BLaER1 (cell line): ENCODE measurements around the gene PRSS53.
"Not testable (repeated sequence)": the region's sequence is repeated elsewhere in the genome, so short reads cannot be mapped to it uniquely, and the experiment has no call there.

Experiments
- H3K27ac ChIP-seq: shearing (Covaris generic); formaldehyde crosslinking; 2 replicates; pipeline ENCODE4 v1.8.1; 2022
- H3K27me3 ChIP-seq: shearing (Covaris generic); formaldehyde crosslinking; 2 replicates; pipeline ENCODE4 v1.8.1; 2022
- H3K36me3 ChIP-seq: shearing (Covaris generic); formaldehyde crosslinking; 2 replicates; pipeline ENCODE4 v1.8.1; 2022
- H3K4me1 ChIP-seq: shearing (Covaris generic); formaldehyde crosslinking; 2 replicates; pipeline ENCODE4 v1.8.1; 2022
- H3K4me2 ChIP-seq: shearing (Covaris generic); formaldehyde crosslinking; 2 replicates; pipeline ENCODE4 v1.8.1; 2022
- H3K4me3 ChIP-seq: shearing (Covaris generic); formaldehyde crosslinking; 2 replicates; pipeline ENCODE4 v1.8.1; 2022
- H3K9ac ChIP-seq: shearing (Covaris generic); formaldehyde crosslinking; 2 replicates; pipeline ENCODE4 v1.8.1; 2022
- H3K9me3 ChIP-seq: shearing (Covaris generic); formaldehyde crosslinking; 2 replicates; pipeline ENCODE4 v1.8.1; 2022
- H4K20me1 ChIP-seq: shearing (Covaris generic); formaldehyde crosslinking; 2 replicates; pipeline ENCODE4 v1.8.1; 2022
- Cebpa-rat ChIP-seq: shearing (Covaris generic); IDR thresholded peaks from 2 replicates; pipeline ENCODE4 v1.8.1; 2022

PRSS53 gene

GRCh38 chr16:31108794-31109558 is 20.2 kb upstream of the PRSS53 start:
- TF ChIP-seq Cebpa-rat: no peak
- no peaks in the 10 kb centered on the region for H3K9me3 ChIP-seq

GRCh38 chr16:31108035-31108793 is 19.5 kb upstream of the PRSS53 start, which contains the start of gene BCKDK:
Gene BCKDK (plus strand): TSS chr16:31108386. CDS start chr16:31109224, 838 bp downstream.
- H3K9ac ChIP-seq: peak within 1 kb of the TSS; percentile 95
- peaks cover 42% of the 10 kb centered on the region for H3K36me3 ChIP-seq
- no peak for TF ChIP-seq Cebpa-rat
- peak within 1 kb of the TSS; percentile 90 for H3K27ac ChIP-seq
- no peaks in the 10 kb centered on the region for H3K9me3 ChIP-seq
- no peaks in the 10 kb centered on the region for H4K20me1 ChIP-seq
- H3K4me2 ChIP-seq: peak within 1 kb of the TSS; percentile 98
- no peaks in the 10 kb centered on the region for H3K27me3 ChIP-seq
- H3K4me3 ChIP-seq: peak within 1 kb of the TSS; percentile 100
- peaks cover 51% of the 10 kb centered on the region for H3K4me1 ChIP-seq

More at GRCh38 chr16:31108794-31109558, 20.2 kb upstream of the PRSS53 start:
- Histone ChIP-seq H3K4me3 (peak overlapping the region; percentile 100), H4K20me1 (no peaks in the 10 kb centered on the region), H3K4me1 (peaks cover 59% of the 10 kb centered on the region), H3K4me2 (peak overlapping the region; percentile 98), H3K27ac (peak overlapping the region; percentile 90), H3K27me3 (no peaks in the 10 kb centered on the region), H3K36me3 (peaks cover 43% of the 10 kb centered on the region), H3K9ac (peak overlapping the region; percentile 95)

GRCh38 chr16:31107465-31107867 is 18.7 kb upstream of the PRSS53 start:
- H3K27ac ChIP-seq: 0 out of 2 replicates have a peak overlapping the region, but pooled peaks have one; percentile 23
- no peaks in the 10 kb centered on the region for H3K9me3 ChIP-seq
- no peak for TF ChIP-seq Cebpa-rat
- H3K4me1 ChIP-seq: peaks cover 43% of the 10 kb centered on the region
- peaks cover 34% of the 10 kb centered on the region for H3K36me3 ChIP-seq
- peak overlapping the region; percentile 95; the same call in 1 of the 2 replicates for H3K9ac ChIP-seq
- peak overlapping the region; percentile 98 for H3K4me2 ChIP-seq
- no peaks in the 10 kb centered on the region for H3K27me3 ChIP-seq
- no peaks in the 10 kb centered on the region for H4K20me1 ChIP-seq
- peak overlapping the region; percentile 100 for H3K4me3 ChIP-seq

- peaks cover 27% of the 10 kb centered on the region for H3K36me3 ChIP-seq
- H3K4me2 ChIP-seq: peak overlapping the region; percentile 98
- peaks cover 40% of the 10 kb centered on the region for H3K4me1 ChIP-seq
- H3K9ac ChIP-seq: peak overlapping the region; percentile 95; the same call in 1 of the 2 replicates
- no peaks in the 10 kb centered on the region for H4K20me1 ChIP-seq
- H3K27ac ChIP-seq: 0 out of 2 replicates have a peak overlapping the region, but pooled peaks have one; percentile 23
- no peaks in the 10 kb centered on the region for H3K27me3 ChIP-seq
- no peaks in the 10 kb centered on the region for H3K9me3 ChIP-seq
- no peak overlapping the region; the same call in 1 of the 2 replicates for H3K4me3 ChIP-seq
- no peak for TF ChIP-seq Cebpa-rat
Measured at GRCh38 chr16:31106509-31107464, 18.0 kb upstream of the PRSS53 start.

GRCh38 chr16:31105677-31106213 is 17.0 kb upstream of the PRSS53 start:
- no peak overlapping the region for H3K9ac ChIP-seq

GRCh38 chr16:31100876-31101641 is 12.3 kb upstream of the PRSS53 start:
- not testable (repeated sequence) for H3K27me3 ChIP-seq, H3K9me3 ChIP-seq, H3K4me1 ChIP-seq, H3K4me3 ChIP-seq, H3K4me2 ChIP-seq, H3K9ac ChIP-seq, H4K20me1 ChIP-seq, H3K36me3 ChIP-seq, H3K27ac ChIP-seq

More at GRCh38 chr16:31105677-31106213, 17.0 kb upstream of the PRSS53 start:
- Histone ChIP-seq H3K36me3 (peaks cover 17% of the 10 kb centered on the region), H3K4me1 (peaks cover 40% of the 10 kb centered on the region), H3K9me3 (no peaks in the 10 kb centered on the region), H3K4me3 (no peak overlapping the region), H3K27ac (peak overlapping the region; percentile 75), H4K20me1 (no peaks in the 10 kb centered on the region), H3K4me2 (peak overlapping the region; percentile 42), H3K27me3 (no peaks in the 10 kb centered on the region)
- TF ChIP-seq Cebpa-rat: no peak

- no peak for TF ChIP-seq Cebpa-rat
- Histone ChIP-seq H3K9me3 (no peaks in the 10 kb centered on the region), H3K9ac (no peak overlapping the region)
Measured at GRCh38 chr16:31099860-31100638, 11.3 kb upstream of the PRSS53 start.

More at GRCh38 chr16:31099860-31100638, 11.3 kb upstream of the PRSS53 start:
- no peaks in the 10 kb centered on the region for H4K20me1 ChIP-seq
- H3K4me3 ChIP-seq: no peak overlapping the region
- no peaks in the 10 kb centered on the region for H3K36me3 ChIP-seq
- H3K4me2 ChIP-seq: no peak overlapping the region
- H3K27ac ChIP-seq: no peak overlapping the region
- peaks cover 14% of the 10 kb centered on the region for H3K4me1 ChIP-seq
- H3K27me3 ChIP-seq: no peaks in the 10 kb centered on the region
